D341Med (cell line): ENCODE data around the gene NOC3L.
"Not testable (repeated sequence)": the region's sequence is repeated elsewhere in the genome, so short reads cannot be mapped to it uniquely, and the experiment has no call there.

ENCODE experiments used
- DNase-seq: peaks from one replicate; pipeline ENCODE4 v3.0.0; 2012; ENCODE audit warnings: low spot score

NOC3L gene

GRCh38 chr10:94362360-94363250 lies at the start of gene NOC3L:
NOC3L (minus strand) TSS chr10:94362939; CDS start chr10:94362838, 101 bp downstream.
- peak; percentile 92 for DNase-seq

GRCh38 chr10:94412449-94412848 lies 49.7 kb upstream of the NOC3L start:
- no peak for DNase-seq

- no peak for DNase-seq
Observed at GRCh38 chr10:94411304-94411703, 48.6 kb upstream of the NOC3L start.

- DNase-seq: no peak
Observed at GRCh38 chr10:94409021-94409657, 46.4 kb upstream of the NOC3L start.

GRCh38 chr10:94407668-94408067 lies 44.9 kb upstream of the NOC3L start:
- no peak for DNase-seq

GRCh38 chr10:94405406-94405805 lies 42.7 kb upstream of the NOC3L start:
- no peak for DNase-seq

GRCh38 chr10:94403380-94404213 lies 40.9 kb upstream of the NOC3L start:
- DNase-seq: peak; percentile 52

- peak; percentile 71 for DNase-seq
Observed at GRCh38 chr10:94402843-94403379, 40.2 kb upstream of the NOC3L start.

- DNase-seq: peak; percentile 84
Observed at GRCh38 chr10:94402204-94402842, 39.6 kb upstream of the NOC3L start, which contains the start of gene TBC1D12. TBC1D12 (plus strand) TSS chr10:94402541; CDS start chr10:94402614, 73 bp downstream.

- DNase-seq: no peak
Observed at GRCh38 chr10:94398762-94399161, 36.0 kb upstream of the NOC3L start.

GRCh38 chr10:94397549-94398370 lies 35.0 kb upstream of the NOC3L start:
- no peak for DNase-seq

- DNase-seq: not testable (repeated sequence)
Observed at GRCh38 chr10:94392117-94392516, 29.4 kb upstream of the NOC3L start.

- not testable (repeated sequence) for DNase-seq
Observed at GRCh38 chr10:94385733-94386132, 23.0 kb upstream of the NOC3L start.

- no peak for DNase-seq
Observed at GRCh38 chr10:94383530-94383929, 20.8 kb upstream of the NOC3L start.

- DNase-seq: no peak
Observed at GRCh38 chr10:94376865-94377264, 14.1 kb upstream of the NOC3L start.

GRCh38 chr10:94375374-94375773 lies 12.6 kb upstream of the NOC3L start:
- DNase-seq: no peak

GRCh38 chr10:94370501-94370900 lies 7.8 kb upstream of the NOC3L start:
- DNase-seq: no peak

- no peak for DNase-seq
Observed at GRCh38 chr10:94366382-94366781, 3.6 kb upstream of the NOC3L start.

GRCh38 chr10:94364482-94364881 lies 1.7 kb upstream of the NOC3L start:
- DNase-seq: no peak

- DNase-seq: no peak
Observed at GRCh38 chr10:94363251-94363565, 469 bp upstream of the NOC3L start.
